H1 (cell line): Measurements from ENCODE around the gene TOMM34. TPM values are rescaled to one million over a fixed set of nuclear protein-coding genes. Genes with fewer than 3 reads are reported as not detected.

Source experiments
- CTCF ChIA-PET: fragments of 300-600 bp; sonication (Branson Sonifier 250); formaldehyde crosslinking; loops from one replicate; lab custom pipeline; 2021; ENCODE audit not compliant: partially characterized antibody; lab: Charles Lee
- POLR2A ChIA-PET: fragments of 300-600 bp; sonication (Branson Sonifier 250); formaldehyde crosslinking; loops from one replicate; lab custom pipeline; 2021; ENCODE audit warnings: inconsistent platforms; ENCODE audit not compliant: partially characterized antibody; lab: Charles Lee
- DNase-seq, 2 experiments: peaks; one replicate each; pipeline versions ENCODE4 v3.0.0 to v3.0.0-alpha.2; 2010 to 2022; ENCODE audit warnings: low spot score in 2 of 2, low read depth in 1 of 2, mixed read lengths in 1 of 2
- FAIRE-seq: peaks from 2 replicates; lab custom pipeline; 2011; peaks lifted over from hg19 to GRCh38; lab: Jason Lieb, UNC
- H2AFZ ChIP-seq: 2 replicates; pipeline ENCODE4 v1.8.1; 2012; ENCODE audit warnings: low read length, inconsistent platforms
- H2AK5ac ChIP-seq: 2 replicates; pipeline ENCODE4 v1.6.1; 2013; ENCODE audit warnings: low read depth, low read length
- H2BK120ac ChIP-seq: replicated peaks from 2 replicates; pipeline ENCODE3; 2013; ENCODE audit warnings: low read depth, low read length, inconsistent platforms
- H2BK12ac ChIP-seq: 2 replicates; pipeline ENCODE4 v1.6.1; 2013; ENCODE audit warnings: low read depth, low read length
- H2BK15ac ChIP-seq: 2 replicates; pipeline ENCODE4 v1.6.1; 2013; ENCODE audit warnings: low read length
- H2BK20ac ChIP-seq: 2 replicates; pipeline ENCODE4 v1.6.1; 2013; ENCODE audit warnings: low read length
- H2BK5ac ChIP-seq: 2 replicates; pipeline ENCODE4 v1.6.1; 2013; ENCODE audit warnings: low read depth, low read length
- H3K14ac ChIP-seq: 2 replicates; pipeline ENCODE4 v1.6.1; 2013; ENCODE audit warnings: inconsistent platforms; ENCODE audit not compliant: insufficient read length
- H3K18ac ChIP-seq: 2 replicates; pipeline ENCODE4 v1.6.1; 2013; ENCODE audit warnings: low read length; ENCODE audit errors: extremely low read depth
- H3K23ac ChIP-seq: 2 replicates; pipeline ENCODE4 v1.6.1; 2013; ENCODE audit warnings: inconsistent platforms; ENCODE audit not compliant: insufficient read length
- H3K23me2 ChIP-seq: 2 replicates; pipeline ENCODE4 v1.6.1; 2013; ENCODE audit warnings: low read depth, low read length
- H3K27ac ChIP-seq: 2 replicates; pipeline ENCODE4 v1.6.1; 2011; ENCODE audit warnings: low read depth, low read length, inconsistent platforms
- H3K27me3 ChIP-seq, 4 experiments: replicated peaks in 1 of 4; 1 replicate in 1 of 4; 2 replicates in 3 of 4; pipeline versions ENCODE4 v1.6.1 to v1.8.1; 2011 to 2013; ENCODE audit warnings: low read length in 3 of 4, mild to moderate bottlenecking in 3 of 4, inconsistent platforms in 2 of 4, mixed read lengths in 2 of 4, moderate library complexity in 1 of 4; ENCODE audit not compliant: control insufficient read depth in 3 of 4, insufficient read depth in 3 of 4; ENCODE audit errors: extremely low read depth in 1 of 4
- H3K36me3 ChIP-seq, 4 experiments: 2 replicates each; pipeline versions ENCODE4 v1.6.1 to v1.8.1; 2011 to 2013; ENCODE audit warnings: mild to moderate bottlenecking in 4 of 4, low read length in 3 of 4, moderate library complexity in 2 of 4, control low read depth in 1 of 4, inconsistent platforms in 1 of 4; ENCODE audit not compliant: insufficient read depth in 4 of 4, control insufficient read depth in 2 of 4
- H3K4ac ChIP-seq: replicated peaks from 2 replicates; pipeline ENCODE3; 2013; ENCODE audit warnings: low read length, low read depth, mixed read lengths, inconsistent platforms; ENCODE audit not compliant: insufficient read length
- H3K4me1 ChIP-seq, 4 experiments: replicated peaks in 1 of 4; 1 replicate in 1 of 4; 2 replicates in 3 of 4; pipeline versions ENCODE4 v1.6.1 to v1.8.1; 2011 to 2013; ENCODE audit warnings: low read length in 3 of 4, inconsistent platforms in 2 of 4, mixed read lengths in 1 of 4; ENCODE audit not compliant: insufficient read depth in 4 of 4, control insufficient read depth in 3 of 4
- H3K4me2 ChIP-seq, 2 experiments: 2 replicates each; pipeline versions ENCODE4 v1.6.1 to v1.8.1; 2011 to 2013; ENCODE audit warnings: low read depth in 2 of 2, low read length in 2 of 2, control low read depth in 1 of 2, inconsistent platforms in 1 of 2, mild to moderate bottlenecking in 1 of 2; ENCODE audit not compliant: insufficient read depth in 1 of 2
- H3K4me3 ChIP-seq, 4 experiments: fragments of 200-600, 300-600 bp in 1 of 4; sonication (generic), shearing (Covaris generic), sonication (Bioruptor Twin) in 1 of 4; 2 replicates each; pipeline versions ENCODE4 v1.5.1 to v1.8.1; 2011 to 2016; ENCODE audit warnings: low read length in 4 of 4, low read depth in 3 of 4, control low read depth in 2 of 4, inconsistent platforms in 2 of 4, mild to moderate bottlenecking in 2 of 4, mixed read lengths in 1 of 4, moderate library complexity in 1 of 4; ENCODE audit not compliant: insufficient read depth in 2 of 4; ENCODE audit errors: extremely low read depth in 1 of 4
- H3K56ac ChIP-seq: replicated peaks from 2 replicates; pipeline ENCODE3; 2013; ENCODE audit warnings: low read depth, mild to moderate bottlenecking, mixed read lengths, low read length, inconsistent platforms; ENCODE audit not compliant: insufficient read length
- H3K79me1 ChIP-seq: 2 replicates; pipeline ENCODE4 v1.6.1; 2013; ENCODE audit warnings: low read depth, low read length, control low read depth
- H3K79me2 ChIP-seq, 2 experiments: 2 replicates each; pipeline versions ENCODE4 v1.6.1 to v1.8.1; 2012 to 2013; ENCODE audit warnings: low read length in 2 of 2, mild to moderate bottlenecking in 2 of 2, inconsistent platforms in 1 of 2; ENCODE audit not compliant: insufficient read depth in 2 of 2, control insufficient read depth in 1 of 2
- H3K9ac ChIP-seq, 4 experiments: replicated peaks in 1 of 4; 1 replicate in 1 of 4; 2 replicates in 3 of 4; pipeline versions ENCODE4 v1.6.1 to v1.8.1; 2011 to 2013; ENCODE audit warnings: low read depth in 3 of 4, low read length in 3 of 4, control low read depth in 2 of 4, mild to moderate bottlenecking in 2 of 4, moderate library complexity in 2 of 4, inconsistent platforms in 1 of 4; ENCODE audit errors: extremely low read depth in 1 of 4
- H3K9me3 ChIP-seq, 2 experiments: 2 replicates each; pipeline versions ENCODE4 v1.6.1 to v1.8.1; 2012 to 2013; ENCODE audit warnings: mild to moderate bottlenecking in 2 of 2, moderate library complexity in 2 of 2, control low read depth in 1 of 2, inconsistent platforms in 1 of 2, low read depth in 1 of 2, low read length in 1 of 2, mixed read lengths in 1 of 2; ENCODE audit not compliant: insufficient read depth in 2 of 2
- H4K20me1 ChIP-seq, 2 experiments: replicated peaks in 1 of 2; 2 replicates each; pipeline versions ENCODE3 to v1.8.1; 2011 to 2013; ENCODE audit warnings: inconsistent platforms in 2 of 2, low read length in 2 of 2, mild to moderate bottlenecking in 1 of 2; ENCODE audit not compliant: insufficient read depth in 2 of 2, control insufficient read depth in 1 of 2
- H4K5ac ChIP-seq: 2 replicates; pipeline ENCODE4 v1.6.1; 2013; ENCODE audit warnings: low read length, low read depth, mixed read lengths, inconsistent platforms; ENCODE audit not compliant: insufficient read length
- H4K8ac ChIP-seq: 2 replicates; pipeline ENCODE4 v1.8.0; 2013; ENCODE audit warnings: mild to moderate bottlenecking, moderate library complexity, low read length, inconsistent platforms; ENCODE audit not compliant: insufficient read depth; ENCODE audit errors: extremely low read depth
- H4K91ac ChIP-seq: replicated peaks from 2 replicates; pipeline ENCODE3; 2013; ENCODE audit warnings: low read length, mixed read lengths, inconsistent platforms; ENCODE audit not compliant: insufficient read length
- CTCF ChIP-seq, 3 experiments: IDR thresholded peaks; 1 replicate in 2 of 3; 2 replicates in 1 of 3; pipeline versions ENCODE4 v1.5.1 to v1.6.1; 2011; ENCODE audit warnings: low read length in 3 of 3, mild to moderate bottlenecking in 3 of 3, inconsistent platforms in 2 of 3, low read depth in 1 of 3, moderate library complexity in 1 of 3; ENCODE audit not compliant: insufficient read depth in 1 of 3; ENCODE audit errors: control extremely low read depth in 1 of 3
- E2F6 ChIP-seq: IDR thresholded peaks from 2 replicates; pipeline ENCODE4 v1.6.1; 2012; ENCODE audit warnings: inconsistent platforms
- EGR1 ChIP-seq: IDR thresholded peaks from 2 replicates; pipeline ENCODE4 v1.6.1; 2011; ENCODE audit warnings: low read depth, low read length, borderline replicate concordance
- FOSL1 ChIP-seq: IDR thresholded peaks from 2 replicates; pipeline ENCODE4 v1.6.1; 2011; ENCODE audit warnings: mild to moderate bottlenecking, low read depth, low read length, moderate library complexity; ENCODE audit not compliant: insufficient read depth
- GABPA ChIP-seq: IDR thresholded peaks from 2 replicates; pipeline ENCODE4 v1.6.1; 2011; ENCODE audit warnings: mild to moderate bottlenecking, low read length, moderate library complexity, borderline replicate concordance; ENCODE audit not compliant: insufficient read depth
- RFX5 ChIP-seq: IDR thresholded peaks from 2 replicates; pipeline ENCODE4 v1.6.1; 2011; ENCODE audit warnings: low read depth, low read length, improper control_type of control experiment, borderline replicate concordance
- SAP30 ChIP-seq: fragments of 300-600 bp; sonication (generic); IDR thresholded peaks from 2 replicates; pipeline ENCODE4 v1.7.1; 2012; ENCODE audit warnings: low read length, moderate library complexity, mild to moderate bottlenecking, inconsistent platforms; ENCODE audit not compliant: insufficient read depth, insufficient replicate concordance
- whole genome bisulfite sequencing, 2 experiments: shearing (Covaris generic) in 1 of 2; methylation state at CpG; one replicate each; pipeline versions ENCODE4 v1.1.6 to v1.1.7; 2013 to 2015; ENCODE audit warnings: low lambda C conversion rate in 2 of 2, mixed read lengths in 2 of 2, inconsistent platforms in 1 of 2, low coverage in 1 of 2, missing lambda C conversion rate in 1 of 2; ENCODE audit not compliant: insufficient replicate concordance in 2 of 2, insufficient coverage in 1 of 2, insufficient read length in 1 of 2; ENCODE audit errors: extremely low coverage in 1 of 2, missing lambda C conversion rate in 1 of 2; 5-methylcytosine and 5-hydroxymethylcytosine counted together
- polyA plus RNA-seq, 7 experiments: library from polyadenylated mRNA; depleted of rRNA in 3 of 7; stranded (reverse) in 5 of 7; unstranded in 2 of 7; fragments of >200 nt in 5 of 7; fragments of 200-250 nt in 2 of 7; gene quantifications; 1 replicate in 5 of 7; 2 replicates in 1 of 7; 4 replicates in 1 of 7; pipeline versions ENCODE4 v1.2.1 to v1.2.3, GENCODE V29; 2011 to 2013; ENCODE audit warnings: missing spikeins in 2 of 7, mixed read lengths in 2 of 7
- total RNA-seq: library from RNA; stranded (reverse); fragmentation: NEBNext Ultra II Directional; extraction: Animal tissue kit (Norgen Biotek cat#: 25700); gene quantifications from 2 replicates; pipeline ENCODE4 v1.2.1, GENCODE V29; 2021

TOMM34 gene
- total and polyA plus RNA-seq, 2 of the 8 experiments (the other 6 are each of a cell fraction or from before 2014, with no cell fraction given), result 32.1 to 35.1 TPM

DNA sequence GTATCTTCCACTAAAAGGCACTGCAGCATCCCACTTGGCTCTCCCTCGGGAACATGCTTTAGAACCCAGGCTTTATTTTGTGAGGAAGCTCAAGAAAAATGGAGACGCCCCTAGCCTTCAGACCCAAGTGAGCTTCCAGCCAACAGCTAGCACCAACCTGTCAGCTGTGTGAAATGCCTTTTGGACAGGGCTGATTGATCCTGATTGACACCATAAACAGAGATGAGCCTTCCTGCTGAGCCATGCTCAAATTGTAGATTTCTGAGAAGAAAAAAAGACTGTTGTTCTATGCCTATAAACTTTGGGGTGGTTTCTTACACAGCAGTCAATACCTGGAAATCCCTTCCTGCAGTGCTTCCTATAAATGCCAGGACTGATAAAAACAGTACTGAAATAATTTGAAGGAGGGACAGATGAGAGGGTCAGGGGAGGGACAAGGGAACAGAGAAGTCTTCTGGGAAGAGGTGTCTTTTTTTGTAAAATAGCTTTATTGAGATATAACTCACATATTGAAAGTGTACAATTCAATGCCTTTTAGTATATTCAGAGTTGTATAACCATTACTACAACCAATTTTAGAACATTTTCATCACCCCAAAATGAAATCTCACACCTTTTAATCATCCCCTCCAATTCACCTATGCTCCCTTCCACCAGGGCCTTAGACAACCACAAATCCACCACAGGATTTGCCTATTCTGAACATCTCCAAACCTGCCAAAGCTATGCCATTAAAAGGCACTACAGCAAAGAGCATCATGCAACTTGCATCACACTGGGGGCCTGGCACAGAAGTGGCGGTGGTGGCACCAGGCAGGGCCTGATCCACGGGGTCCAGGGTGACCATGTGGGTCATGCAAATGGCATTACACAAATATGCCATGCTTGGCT is 3.4 kb upstream of the TOMM34 start:
- H4K91ac ChIP-seq, result no peak overlapping the region
- no peaks in the 10 kb centered on the region for H3K9me3 ChIP-seq
- no peak overlapping the region for H2BK120ac ChIP-seq
- H3K23ac ChIP-seq, result no peak overlapping the region
- H3K56ac ChIP-seq, result no peak overlapping the region
- H3K9ac ChIP-seq, result no peak overlapping the region
- no peak overlapping the region for H3K14ac ChIP-seq
- H3K36me3 ChIP-seq, result no peaks in the 10 kb centered on the region
- H4K8ac ChIP-seq, result no peak overlapping the region
- H4K20me1 ChIP-seq, result peaks cover 0 to 3% of the 10 kb centered on the region in 2 experiments
- peaks cover 12% of the 10 kb centered on the region; the same call in 1 of the 2 replicates for H3K23me2 ChIP-seq
- no peak overlapping the region for H2BK15ac ChIP-seq
- peaks cover 6 to 31% of the 10 kb centered on the region in 2 experiments for H3K79me2 ChIP-seq
- no peak overlapping the region for H4K5ac ChIP-seq
- no peak for DNase-seq
- no peak overlapping the region for H3K4ac ChIP-seq
- H3K18ac ChIP-seq, result no peak overlapping the region
- H2AFZ ChIP-seq, result no peak overlapping the region
- H3K27ac ChIP-seq, result no peak overlapping the region
- H2BK20ac ChIP-seq, result no peak overlapping the region
- POLR2A ChIA-PET, result no interaction called here
- H3K4me1 ChIP-seq, result peaks cover 3 to 14% (median 8%) of the 10 kb centered on the region in 4 experiments; a peak in 5 of 7 replicates
- no peak overlapping the region for H2AK5ac ChIP-seq
- FAIRE-seq, result no peak
- CTCF ChIA-PET, result interaction anchor here (0.6 to 2.4 kb wide), 3 partner anchors 9 to 323 kb away, joined by 4 to 7 read pairs (median 5); no protein-coding TSS in a partner anchor
- no peak overlapping the region for H3K4me3 ChIP-seq
- peaks cover 0 to 11% (median 2%) of the 10 kb centered on the region in 4 experiments; a peak in 4 of 7 replicates for H3K27me3 ChIP-seq
- H3K4me2 ChIP-seq, result no peak overlapping the region
- no peak overlapping the region for H2BK12ac ChIP-seq
- H3K79me1 ChIP-seq, result peaks cover 2% of the 10 kb centered on the region; the same call in 1 of the 2 replicates
- 82% methylated on average over 4 of the region's 4 CpGs; no CpG with 5 or more reads in 1 of the 2 experiments for WGBS, 2 experiments
- no peak overlapping the region for H2BK5ac ChIP-seq
- TF ChIP-seq SAP30 (no peak), E2F6 (no peak), RFX5 (no peak), CTCF (IDR thresholded peaks at IDR 0.05; ENCODE audit: control extremely low read depth in 1 of 3, insufficient read depth in 1 of 3, low read depth in 1 of 3, low read length in 3 of 3) (no peak), FOSL1 (no peak), GABPA (no peak), EGR1 (no peak)
